ENCODE measurements around the gene PTEN. TPM values are rescaled to one million over a fixed set of nuclear protein-coding genes. Genes with fewer than 3 reads are reported as not detected.

Gene PTEN
- total RNA-seq, 2 experiments from 2014 or later = 79.8 to 86.0 TPM

DNA sequence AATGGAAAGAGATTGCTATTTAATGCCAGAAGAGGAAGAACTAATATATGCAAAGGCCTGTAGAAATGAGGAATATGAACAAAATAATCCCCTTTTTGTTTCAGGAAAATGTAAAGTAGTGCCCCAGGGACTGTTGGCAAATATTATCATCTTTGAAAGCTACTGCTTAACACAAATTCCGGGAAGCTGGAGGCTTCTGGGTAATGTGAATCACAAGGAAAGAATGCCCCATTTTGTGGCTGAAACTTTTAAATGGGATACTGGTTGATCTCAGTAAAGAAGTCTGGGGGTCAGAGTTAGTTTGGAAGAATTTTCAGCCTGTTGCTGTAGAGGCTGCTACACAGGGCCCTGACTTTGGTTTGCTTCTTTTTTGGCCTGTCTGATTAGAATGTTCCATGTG is 141.0 kb downstream of the PTEN start:
- Mint-ChIP-seq H3K4me1 (ENCODE audit: low read depth) (no peaks in the 10 kb centered on the region), H3K27me3 (no peaks in the 10 kb centered on the region), H3K36me3 (ENCODE audit: low read depth) (no peaks in the 10 kb centered on the region), H3K4me3 (no peak overlapping the region), H3K27ac (no peak overlapping the region), H3K9me3 (peaks cover 6% of the 10 kb centered on the region)
- POLR2A ChIA-PET = no interaction called here
- ATAC-seq (ENCODE audit: poor library complexity) (no peak), DNase-seq (no peak)
- CTCF ChIA-PET = no interaction called here
- Histone ChIP-seq H3K9me3 (ENCODE audit: control insufficient read depth in 1 of 2, insufficient read depth in 1 of 2, low read length in 2 of 2) (no peaks in the 10 kb centered on the region), H3K36me3 (ENCODE audit: insufficient read depth, low read length) (no peaks in the 10 kb centered on the region), H3K27ac (ENCODE audit: low read depth in 1 of 2, low read length in 2 of 2) (no peak overlapping the region), H3K27me3 (ENCODE audit: control insufficient read depth in 1 of 2, insufficient read depth in 2 of 2, low read length in 2 of 2) (no peaks in the 10 kb centered on the region), H3K4me3 (ENCODE audit: low read length) (no peak overlapping the region), H3K4me1 (ENCODE audit: insufficient read depth, low read length) (no peaks in the 10 kb centered on the region)
- no peak for TF ChIP-seq CTCF (IDR thresholded peaks at IDR 0.05)
- intact Hi-C loops (cut with DNase I, micrococcal nuclease) = no loop called here

- Histone ChIP-seq H3K36me3 (ENCODE audit: insufficient read depth, low read length) (no peaks in the 10 kb centered on the region), H3K27ac (ENCODE audit: low read depth in 1 of 2, low read length in 2 of 2) (no peak overlapping the region), H3K4me1 (ENCODE audit: insufficient read depth, low read length) (no peaks in the 10 kb centered on the region), H3K4me3 (ENCODE audit: low read length) (no peak overlapping the region), H3K27me3 (ENCODE audit: control insufficient read depth in 1 of 2, insufficient read depth in 2 of 2, low read length in 2 of 2) (no peaks in the 10 kb centered on the region), H3K9me3 (ENCODE audit: control insufficient read depth in 1 of 2, insufficient read depth in 1 of 2, low read length in 2 of 2) (peaks cover 0 to 4% of the 10 kb centered on the region in 2 experiments)
- Mint-ChIP-seq H3K9me3 (peaks cover 8% of the 10 kb centered on the region), H3K4me1 (ENCODE audit: low read depth) (no peaks in the 10 kb centered on the region), H3K36me3 (ENCODE audit: low read depth) (no peaks in the 10 kb centered on the region), H3K27me3 (no peaks in the 10 kb centered on the region), H3K4me3 (no peak overlapping the region), H3K27ac (no peak overlapping the region)
- DNase-seq (no peak), ATAC-seq (ENCODE audit: poor library complexity) (no peak)
- TF ChIP-seq CTCF (IDR thresholded peaks at IDR 0.05) = no peak
- POLR2A ChIA-PET = no interaction called here
- intact Hi-C loops (cut with DNase I, micrococcal nuclease) = no loop called here
- CTCF ChIA-PET = no interaction called here
Observed at GRCh38 chr10:88006261-88006660, 142.8 kb downstream of the PTEN start.

- Mint-ChIP-seq H3K9me3 (peaks cover 8% of the 10 kb centered on the region), H3K4me3 (no peak overlapping the region), H3K4me1 (ENCODE audit: low read depth) (no peaks in the 10 kb centered on the region), H3K36me3 (ENCODE audit: low read depth) (no peaks in the 10 kb centered on the region), H3K27me3 (no peaks in the 10 kb centered on the region), H3K27ac (no peak overlapping the region)
- Histone ChIP-seq H3K9me3 (ENCODE audit: control insufficient read depth in 1 of 2, insufficient read depth in 1 of 2, low read length in 2 of 2) (peaks cover 0 to 4% of the 10 kb centered on the region in 2 experiments), H3K27ac (ENCODE audit: low read depth in 1 of 2, low read length in 2 of 2) (no peak overlapping the region), H3K4me1 (ENCODE audit: insufficient read depth, low read length) (no peaks in the 10 kb centered on the region), H3K4me3 (ENCODE audit: low read length) (no peak overlapping the region), H3K27me3 (ENCODE audit: control insufficient read depth in 1 of 2, insufficient read depth in 2 of 2, low read length in 2 of 2) (no peaks in the 10 kb centered on the region), H3K36me3 (ENCODE audit: insufficient read depth, low read length) (no peaks in the 10 kb centered on the region)
- ATAC-seq (ENCODE audit: poor library complexity) (no peak), DNase-seq (no peak)
- intact Hi-C loops (cut with DNase I, micrococcal nuclease) = no loop called here
- TF ChIP-seq CTCF (IDR thresholded peaks at IDR 0.05) = no peak
- CTCF ChIA-PET = no interaction called here
- POLR2A ChIA-PET = no interaction called here
Observed at GRCh38 chr10:88008866-88009470, 145.5 kb downstream of the PTEN start.

Measured in CD4-positive, alpha-beta T cell (primary cell).